Measurements from ENCODE around the gene SNUPN. TPM values are rescaled to one million over a fixed set of nuclear protein-coding genes. Genes with fewer than 3 reads are reported as not detected.
A peak's percentile ranks its signal among the peaks of the same experiment; 100 is the strongest.

SNUPN gene
- total RNA-seq, 1 experiment from 2014 or later: 27.9 TPM

DNA sequence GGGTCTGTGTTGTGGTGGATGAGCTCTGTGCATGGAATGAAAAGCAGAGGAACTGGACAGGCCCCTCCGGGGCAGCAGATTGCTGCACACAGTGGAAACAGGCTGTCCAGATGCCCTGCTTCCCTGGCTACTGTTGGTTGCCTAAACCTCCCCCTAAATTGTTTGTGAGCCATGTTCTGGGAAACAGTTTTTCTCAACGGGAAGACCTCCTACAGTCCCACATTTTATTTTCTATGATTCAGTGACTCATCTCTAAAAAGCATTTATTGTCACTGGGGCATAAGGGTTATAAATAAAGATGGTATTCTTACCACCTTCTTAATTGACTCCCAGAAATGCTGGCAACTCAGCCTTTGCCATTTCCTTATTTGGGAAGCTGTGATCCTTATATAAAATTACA is 26.1 kb downstream of the SNUPN start:
- DNase-seq (ENCODE audit: low spot score): no peak
- no peaks in the 10 kb centered on the region for H3K27me3 Mint-ChIP-seq (ENCODE audit: low read depth)
- ChIA-PET POLR2A (no interaction called here), CTCF (no interaction called here)
- TF ChIP-seq KAT7 (CRISPR knock-in tag; IDR thresholded peaks at IDR 0.05; ENCODE audit: borderline replicate concordance): no peak
- TF ChIP-seq MYBL2 (CRISPR knock-in tag; IDR thresholded peaks at IDR 0.05): no peak
- TF ChIP-seq OVOL2 (CRISPR knock-in tag; IDR thresholded peaks at IDR 0.05; ENCODE audit: borderline replicate concordance): no peak
- no peak for TF ChIP-seq NFYB (CRISPR knock-in tag; conservative IDR thresholded peaks at IDR 0.05; ENCODE audit: low read depth)
- no peak for TF ChIP-seq GABPB1 (CRISPR knock-in tag; IDR thresholded peaks at IDR 0.05)
- no peak for TF ChIP-seq FOXK1 (CRISPR knock-in tag; IDR thresholded peaks at IDR 0.05)
- TF ChIP-seq, protein P1, sequence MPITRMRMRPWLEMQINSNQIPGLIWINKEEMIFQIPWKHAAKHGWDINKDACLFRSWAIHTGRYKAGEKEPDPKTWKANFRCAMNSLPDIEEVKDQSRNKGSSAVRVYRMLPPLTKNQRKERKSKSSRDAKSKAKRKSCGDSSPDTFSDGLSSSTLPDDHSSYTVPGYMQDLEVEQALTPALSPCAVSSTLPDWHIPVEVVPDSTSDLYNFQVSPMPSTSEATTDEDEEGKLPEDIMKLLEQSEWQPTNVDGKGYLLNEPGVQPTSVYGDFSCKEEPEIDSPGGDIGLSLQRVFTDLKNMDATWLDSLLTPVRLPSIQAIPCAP (CRISPR knock-in tag; IDR thresholded peaks at IDR 0.05): no peak
- no peak for TF ChIP-seq IRF2 (CRISPR knock-in tag; IDR thresholded peaks at IDR 0.05; ENCODE audit: borderline replicate concordance, low read depth)
- H3K4me1 Mint-ChIP-seq: no peaks in the 10 kb centered on the region
- H3K36me3 Mint-ChIP-seq: peaks cover 29% of the 10 kb centered on the region
- no peaks in the 10 kb centered on the region for H3K9me3 Mint-ChIP-seq
- no peak for ATAC-seq
- no peak overlapping the region for H3K4me3 Mint-ChIP-seq
- no peak overlapping the region for H3K27ac Mint-ChIP-seq

GRCh38 chr15:75598361-75598760 is 27.2 kb downstream of the SNUPN start:
- ChIA-PET CTCF (interaction anchor here (1.1 to 2.0 kb wide), 8 partner anchors 19 to 230 kb away, joined by 3 to 7 read pairs (median 4); partner anchors contain the start of genes MAN2C1, PTPN9, SIN3A and SNX33), POLR2A (no interaction called here)
- no peak overlapping the region for H3K27ac Mint-ChIP-seq
- DNase-seq (ENCODE audit: low spot score): no peak
- H3K4me3 Mint-ChIP-seq: no peak overlapping the region
- ATAC-seq: no peak
- no peaks in the 10 kb centered on the region for H3K9me3 Mint-ChIP-seq
- H3K36me3 Mint-ChIP-seq: peaks cover 25% of the 10 kb centered on the region
- TF ChIP-seq EMX1 (CRISPR knock-in tag; IDR thresholded peaks at IDR 0.05): no peak
- TF ChIP-seq, protein P2, sequence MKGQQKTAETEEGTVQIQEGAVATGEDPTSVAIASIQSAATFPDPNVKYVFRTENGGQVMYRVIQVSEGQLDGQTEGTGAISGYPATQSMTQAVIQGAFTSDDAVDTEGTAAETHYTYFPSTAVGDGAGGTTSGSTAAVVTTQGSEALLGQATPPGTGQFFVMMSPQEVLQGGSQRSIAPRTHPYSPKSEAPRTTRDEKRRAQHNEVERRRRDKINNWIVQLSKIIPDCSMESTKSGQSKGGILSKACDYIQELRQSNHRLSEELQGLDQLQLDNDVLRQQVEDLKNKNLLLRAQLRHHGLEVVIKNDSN (CRISPR knock-in tag; IDR thresholded peaks at IDR 0.05): no peak
- TF ChIP-seq NR1H2 (CRISPR knock-in tag; IDR thresholded peaks at IDR 0.05): no peak
- TF ChIP-seq, protein P3, sequence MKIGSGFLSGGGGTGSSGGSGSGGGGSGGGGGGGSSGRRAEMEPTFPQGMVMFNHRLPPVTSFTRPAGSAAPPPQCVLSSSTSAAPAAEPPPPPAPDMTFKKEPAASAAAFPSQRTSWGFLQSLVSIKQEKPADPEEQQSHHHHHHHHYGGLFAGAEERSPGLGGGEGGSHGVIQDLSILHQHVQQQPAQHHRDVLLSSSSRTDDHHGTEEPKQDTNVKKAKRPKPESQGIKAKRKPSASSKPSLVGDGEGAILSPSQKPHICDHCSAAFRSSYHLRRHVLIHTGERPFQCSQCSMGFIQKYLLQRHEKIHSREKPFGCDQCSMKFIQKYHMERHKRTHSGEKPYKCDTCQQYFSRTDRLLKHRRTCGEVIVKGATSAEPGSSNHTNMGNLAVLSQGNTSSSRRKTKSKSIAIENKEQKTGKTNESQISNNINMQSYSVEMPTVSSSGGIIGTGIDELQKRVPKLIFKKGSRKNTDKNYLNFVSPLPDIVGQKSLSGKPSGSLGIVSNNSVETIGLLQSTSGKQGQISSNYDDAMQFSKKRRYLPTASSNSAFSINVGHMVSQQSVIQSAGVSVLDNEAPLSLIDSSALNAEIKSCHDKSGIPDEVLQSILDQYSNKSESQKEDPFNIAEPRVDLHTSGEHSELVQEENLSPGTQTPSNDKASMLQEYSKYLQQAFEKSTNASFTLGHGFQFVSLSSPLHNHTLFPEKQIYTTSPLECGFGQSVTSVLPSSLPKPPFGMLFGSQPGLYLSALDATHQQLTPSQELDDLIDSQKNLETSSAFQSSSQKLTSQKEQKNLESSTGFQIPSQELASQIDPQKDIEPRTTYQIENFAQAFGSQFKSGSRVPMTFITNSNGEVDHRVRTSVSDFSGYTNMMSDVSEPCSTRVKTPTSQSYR (CRISPR knock-in tag; IDR thresholded peaks at IDR 0.05): no peak
- no peak for TF ChIP-seq KAT7 (CRISPR knock-in tag; IDR thresholded peaks at IDR 0.05; ENCODE audit: borderline replicate concordance)
- TF ChIP-seq E2F5 (CRISPR knock-in tag; IDR thresholded peaks at IDR 0.05): no peak
- TF ChIP-seq ESRRA (CRISPR knock-in tag; IDR thresholded peaks at IDR 0.05; ENCODE audit: borderline replicate concordance): no peak
- TF ChIP-seq E2F4 (CRISPR knock-in tag; IDR thresholded peaks at IDR 0.05; ENCODE audit: borderline replicate concordance, low read depth): no peak
- H3K4me1 Mint-ChIP-seq: no peaks in the 10 kb centered on the region
- H3K27me3 Mint-ChIP-seq (ENCODE audit: low read depth): no peaks in the 10 kb centered on the region

GRCh38 chr15:75597667-75598341 is 27.7 kb downstream of the SNUPN start:
- Mint-ChIP-seq H3K36me3 (peaks cover 25% of the 10 kb centered on the region), H3K27me3 (ENCODE audit: low read depth) (no peaks in the 10 kb centered on the region), H3K27ac (no peak overlapping the region), H3K9me3 (no peaks in the 10 kb centered on the region), H3K4me3 (no peak overlapping the region), H3K4me1 (no peaks in the 10 kb centered on the region)
- POLR2A ChIA-PET: no interaction called here
- CTCF ChIA-PET: interaction anchor here (0.5 to 2.0 kb wide), 12 partner anchors 10 to 230 kb away, joined by 3 to 7 read pairs (median 4); partner anchors contain the start of genes MAN2C1, PTPN9, SIN3A and SNX33
- ATAC-seq (peak; percentile 38; the same call in 1 of the 2 replicates), DNase-seq (ENCODE audit: low spot score) (peak; percentile 35)
- TF ChIP-seq, protein P4, sequence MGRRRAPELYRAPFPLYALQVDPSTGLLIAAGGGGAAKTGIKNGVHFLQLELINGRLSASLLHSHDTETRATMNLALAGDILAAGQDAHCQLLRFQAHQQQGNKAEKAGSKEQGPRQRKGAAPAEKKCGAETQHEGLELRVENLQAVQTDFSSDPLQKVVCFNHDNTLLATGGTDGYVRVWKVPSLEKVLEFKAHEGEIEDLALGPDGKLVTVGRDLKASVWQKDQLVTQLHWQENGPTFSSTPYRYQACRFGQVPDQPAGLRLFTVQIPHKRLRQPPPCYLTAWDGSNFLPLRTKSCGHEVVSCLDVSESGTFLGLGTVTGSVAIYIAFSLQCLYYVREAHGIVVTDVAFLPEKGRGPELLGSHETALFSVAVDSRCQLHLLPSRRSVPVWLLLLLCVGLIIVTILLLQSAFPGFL (CRISPR knock-in tag; IDR thresholded peaks at IDR 0.05; ENCODE audit: borderline replicate concordance): no peak
- TF ChIP-seq ZNF671 (CRISPR knock-in tag; IDR thresholded peaks at IDR 0.05): no peak
- TF ChIP-seq, protein P5, sequence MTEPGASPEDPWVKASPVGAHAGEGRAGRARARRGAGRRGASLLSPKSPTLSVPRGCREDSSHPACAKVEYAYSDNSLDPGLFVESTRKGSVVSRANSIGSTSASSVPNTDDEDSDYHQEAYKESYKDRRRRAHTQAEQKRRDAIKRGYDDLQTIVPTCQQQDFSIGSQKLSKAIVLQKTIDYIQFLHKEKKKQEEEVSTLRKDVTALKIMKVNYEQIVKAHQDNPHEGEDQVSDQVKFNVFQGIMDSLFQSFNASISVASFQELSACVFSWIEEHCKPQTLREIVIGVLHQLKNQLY (CRISPR knock-in tag; IDR thresholded peaks at IDR 0.05): no peak
- TF ChIP-seq, protein P6, sequence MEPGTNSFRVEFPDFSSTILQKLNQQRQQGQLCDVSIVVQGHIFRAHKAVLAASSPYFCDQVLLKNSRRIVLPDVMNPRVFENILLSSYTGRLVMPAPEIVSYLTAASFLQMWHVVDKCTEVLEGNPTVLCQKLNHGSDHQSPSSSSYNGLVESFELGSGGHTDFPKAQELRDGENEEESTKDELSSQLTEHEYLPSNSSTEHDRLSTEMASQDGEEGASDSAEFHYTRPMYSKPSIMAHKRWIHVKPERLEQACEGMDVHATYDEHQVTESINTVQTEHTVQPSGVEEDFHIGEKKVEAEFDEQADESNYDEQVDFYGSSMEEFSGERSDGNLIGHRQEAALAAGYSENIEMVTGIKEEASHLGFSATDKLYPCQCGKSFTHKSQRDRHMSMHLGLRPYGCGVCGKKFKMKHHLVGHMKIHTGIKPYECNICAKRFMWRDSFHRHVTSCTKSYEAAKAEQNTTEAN (CRISPR knock-in tag; IDR thresholded peaks at IDR 0.05): no peak
- TF ChIP-seq ATF1 (CRISPR knock-in tag; IDR thresholded peaks at IDR 0.05): no peak

Data from WTC11 (cell line).